Endometrial microvascular endothelial cells (primary cell): ENCODE data around the gene GSTA4. TPM values are rescaled to one million over a fixed set of nuclear protein-coding genes. Genes with fewer than 3 reads are reported as not detected.
"Not testable (repeated sequence)": the region's sequence is repeated elsewhere in the genome, so short reads cannot be mapped to it uniquely, and the experiment has no call there.

Experiments used
- in situ Hi-C: cut with HindIII; loops from 2 replicates; pipeline ENCODE4 v1.10.0; 2017; ENCODE audit warnings: low sequenced_read_pairs, low pct_unique_long_range_greater_than_20kb; ENCODE audit errors: inconsistent ontology term
- total RNA-seq: library from RNA; depleted of rRNA; stranded (reverse); fragments of >200 nt; gene quantifications from one replicate; pipeline ENCODE4 v1.2.3, GENCODE V29; 2015; ENCODE audit errors: inconsistent ontology term

The GSTA4 gene, protein sequence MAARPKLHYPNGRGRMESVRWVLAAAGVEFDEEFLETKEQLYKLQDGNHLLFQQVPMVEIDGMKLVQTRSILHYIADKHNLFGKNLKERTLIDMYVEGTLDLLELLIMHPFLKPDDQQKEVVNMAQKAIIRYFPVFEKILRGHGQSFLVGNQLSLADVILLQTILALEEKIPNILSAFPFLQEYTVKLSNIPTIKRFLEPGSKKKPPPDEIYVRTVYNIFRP
- 42.4 TPM for total RNA-seq

DNA sequence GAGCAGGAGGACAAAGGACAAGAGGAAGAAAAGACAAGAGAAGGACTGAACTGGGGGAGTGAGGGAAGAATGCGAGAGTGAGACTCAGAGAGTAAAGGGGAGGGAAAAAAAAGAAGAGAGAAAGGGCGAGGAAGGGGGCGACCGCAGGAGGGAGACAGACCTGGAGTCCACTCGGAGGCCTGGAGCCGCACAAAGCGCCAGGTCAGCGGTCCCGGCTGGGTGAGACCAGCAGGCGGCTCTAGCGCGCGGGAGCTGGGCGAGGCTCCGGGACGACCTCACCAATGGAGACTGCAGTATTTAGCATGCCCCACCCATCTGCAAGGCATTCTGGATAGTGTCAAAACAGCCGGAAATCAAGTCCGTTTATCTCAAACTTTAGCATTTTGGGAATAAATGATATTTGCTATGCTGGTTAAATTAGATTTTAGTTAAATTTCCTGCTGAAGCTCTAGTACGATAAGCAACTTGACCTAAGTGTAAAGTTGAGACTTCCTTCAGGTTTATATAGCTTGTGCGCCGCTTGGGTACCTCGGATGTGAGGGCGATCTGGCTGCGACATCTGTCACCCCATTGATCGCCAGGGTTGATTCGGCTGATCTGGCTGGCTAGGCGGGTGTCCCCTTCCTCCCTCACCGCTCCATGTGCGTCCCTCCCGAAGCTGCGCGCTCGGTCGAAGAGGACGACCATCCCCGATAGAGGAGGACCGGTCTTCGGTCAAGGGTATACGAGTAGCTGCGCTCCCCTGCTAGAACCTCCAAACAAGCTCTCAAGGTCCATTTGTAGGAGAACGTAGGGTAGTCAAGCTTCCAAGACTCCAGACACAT is at the start of gene GSTA4:
Gene GSTA4 (minus strand): TSS at position 196 of the 824 bp plus-strand sequence. CDS start 1,041 bp downstream, outside the sequence.
- in situ Hi-C loops: not testable (repeated sequence)

DNA sequence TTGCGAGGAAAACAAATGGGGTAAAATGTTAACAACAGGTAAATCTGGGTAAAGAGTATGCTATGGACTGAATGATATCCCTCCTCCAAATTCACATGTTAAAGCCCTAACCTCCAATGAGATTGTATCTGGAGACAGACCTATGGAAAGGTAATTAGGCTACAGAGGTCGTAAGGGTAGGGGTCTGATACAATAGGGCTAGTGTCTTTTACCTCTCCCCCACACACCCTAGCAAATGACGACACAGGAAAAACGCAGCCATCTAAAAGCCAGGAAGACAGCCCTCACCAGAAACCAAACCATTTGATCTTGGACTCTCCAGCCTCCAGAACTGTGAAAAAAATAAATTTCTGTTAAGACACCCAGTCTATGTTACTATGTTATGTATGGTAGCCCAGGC is 49.5 kb upstream of the GSTA4 start:
- in situ Hi-C loops: no loop called here

DNA sequence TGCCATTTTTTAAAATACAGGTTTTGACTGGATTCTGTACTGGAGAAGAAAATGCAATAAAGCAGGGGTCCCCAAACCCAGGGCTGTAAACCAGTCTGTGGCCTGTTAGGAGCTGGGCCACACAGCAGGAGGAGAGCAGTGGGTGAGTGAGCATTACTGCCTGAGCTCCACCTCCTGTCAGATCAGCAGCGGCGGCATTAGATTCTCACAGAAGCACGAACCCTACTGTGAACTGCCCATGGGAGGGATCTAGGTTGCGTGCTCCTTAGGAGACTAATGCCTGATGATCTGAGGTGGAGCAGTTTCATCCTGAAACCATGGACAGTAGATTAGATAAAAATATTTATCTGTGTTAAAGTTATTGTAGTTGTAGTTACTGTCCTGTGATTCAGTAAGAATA is 49.0 kb upstream of the GSTA4 start:
- in situ Hi-C loops: no loop called here

DNA sequence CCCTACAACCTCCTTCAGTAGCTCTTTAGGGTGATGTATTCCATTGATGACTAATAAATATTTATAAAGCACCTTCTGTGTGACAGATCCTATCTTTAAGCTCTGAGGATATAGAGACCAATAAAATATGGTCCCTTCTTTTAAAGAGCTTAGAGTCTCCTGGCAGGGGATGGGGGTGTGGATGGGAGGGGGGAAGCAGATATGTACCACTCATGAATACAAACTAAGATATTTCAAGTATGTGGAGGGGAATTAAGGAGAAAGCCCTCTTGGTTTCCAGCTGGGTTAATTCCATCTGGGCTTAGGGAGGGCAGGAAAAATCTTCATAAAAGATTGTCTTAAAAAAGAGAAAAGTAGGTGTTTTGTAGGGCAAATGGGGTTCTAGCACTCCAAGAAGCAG is 48.5 kb upstream of the GSTA4 start:
- in situ Hi-C loops: no loop called here

DNA sequence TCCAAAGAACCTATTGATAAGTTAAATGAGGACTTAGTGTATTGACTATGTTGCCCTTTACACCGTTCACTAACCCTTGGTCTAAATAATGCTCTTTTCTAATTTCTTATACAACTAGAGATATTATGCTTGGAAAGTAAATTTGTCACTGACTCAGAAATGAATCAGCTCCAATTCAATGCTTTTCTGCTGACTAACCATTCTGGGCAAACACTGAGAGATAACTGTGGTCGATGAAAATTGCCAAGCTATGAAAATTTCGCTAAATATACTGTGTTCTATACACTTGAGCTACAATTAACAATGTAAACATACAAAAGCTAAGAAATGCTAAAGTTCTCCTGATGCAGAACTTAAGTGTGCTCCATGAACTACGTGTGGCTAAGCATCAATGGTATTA is 47.0 kb upstream of the GSTA4 start:
- in situ Hi-C loops: no loop called here

DNA sequence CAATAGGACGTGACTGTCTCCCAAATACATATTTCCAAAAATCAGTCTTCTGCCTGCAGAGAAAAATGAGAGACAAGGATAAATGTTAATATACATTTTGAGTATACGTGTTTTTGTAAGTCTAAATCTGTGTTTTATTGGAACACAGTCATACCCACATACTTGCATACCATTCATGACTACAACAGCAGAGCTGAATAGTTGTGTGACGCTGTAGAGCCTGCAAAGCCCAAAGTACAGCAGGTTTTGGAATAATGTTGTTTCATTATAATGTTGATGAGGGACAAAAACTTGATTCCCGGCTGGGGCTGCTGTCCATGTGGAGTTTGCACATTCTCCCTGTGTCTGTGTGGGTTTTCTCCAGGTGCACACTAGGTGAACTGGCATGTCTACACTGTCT is 46.3 kb upstream of the GSTA4 start:
- in situ Hi-C loops: no loop called here

DNA sequence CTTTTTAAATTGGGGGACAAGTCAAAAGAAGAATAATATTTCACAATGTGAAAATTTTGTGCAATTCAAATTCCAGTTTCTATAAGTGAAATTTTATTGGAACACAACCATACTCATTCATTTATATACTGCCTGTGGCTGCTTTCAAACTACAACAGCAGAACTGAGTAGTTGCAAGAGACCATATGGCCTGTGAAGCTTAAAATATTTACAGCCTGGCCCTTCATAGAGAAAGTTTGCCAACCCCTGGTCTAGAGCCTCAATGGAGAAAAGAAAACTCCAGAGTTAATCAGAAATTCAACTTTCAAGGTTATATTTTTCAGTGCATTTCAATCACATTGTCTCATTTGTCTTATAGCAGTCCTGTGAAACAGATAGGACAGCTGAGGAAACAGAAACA is 43.5 kb upstream of the GSTA4 start:
- in situ Hi-C loops: no loop called here

DNA sequence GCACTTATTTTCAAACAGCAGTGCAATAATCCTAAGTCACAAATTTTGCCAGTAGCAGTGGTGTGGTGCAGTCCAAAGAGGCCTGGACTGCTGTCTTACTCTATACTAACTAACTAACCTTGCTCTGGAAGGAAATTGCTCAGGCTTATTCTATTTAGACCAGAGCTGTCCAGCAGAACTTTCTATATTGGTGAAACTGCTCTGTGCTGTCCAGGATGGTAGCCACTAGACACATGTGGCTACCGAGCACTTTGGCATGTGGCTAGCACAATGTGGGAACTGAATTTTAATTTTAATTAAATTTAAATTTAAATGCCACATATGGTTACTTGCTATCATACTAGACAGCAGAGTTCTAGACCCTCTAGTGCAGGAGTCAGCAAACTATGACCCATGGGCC is 43.1 kb upstream of the GSTA4 start:
- in situ Hi-C loops: no loop called here

DNA sequence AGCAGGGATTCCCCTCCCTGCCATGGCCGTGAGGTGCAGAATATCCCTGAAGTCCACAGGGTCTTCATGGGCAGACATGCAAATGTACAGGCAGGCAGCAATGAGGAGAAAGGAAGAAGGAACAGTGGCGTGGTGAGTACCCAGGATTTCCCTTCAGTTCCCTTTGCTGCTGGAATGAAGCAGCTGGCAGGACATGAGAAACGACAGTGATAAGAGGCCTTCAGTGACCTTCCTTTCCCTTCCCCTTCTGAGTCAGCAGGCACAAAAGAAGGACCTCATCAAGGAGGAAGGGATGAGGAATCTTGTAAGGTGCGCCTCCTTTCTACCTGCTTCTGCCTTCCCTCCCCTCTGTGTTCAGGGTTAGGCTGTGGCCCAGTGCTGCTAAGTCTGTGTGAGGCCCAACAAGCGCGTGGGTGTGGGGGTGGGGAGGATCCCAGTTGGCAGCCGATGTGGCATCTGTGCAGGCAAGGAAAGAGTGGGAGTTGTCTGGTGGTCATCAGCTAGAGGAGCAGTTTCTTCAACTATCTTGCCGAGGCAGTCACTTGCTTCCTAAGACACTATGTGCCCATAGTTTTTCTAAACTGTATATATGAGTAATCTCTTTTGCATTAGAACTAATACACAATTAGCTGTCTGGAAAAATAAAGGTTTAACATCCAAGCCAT is 40.6 kb upstream of the GSTA4 start:
- in situ Hi-C loops: no loop called here

DNA sequence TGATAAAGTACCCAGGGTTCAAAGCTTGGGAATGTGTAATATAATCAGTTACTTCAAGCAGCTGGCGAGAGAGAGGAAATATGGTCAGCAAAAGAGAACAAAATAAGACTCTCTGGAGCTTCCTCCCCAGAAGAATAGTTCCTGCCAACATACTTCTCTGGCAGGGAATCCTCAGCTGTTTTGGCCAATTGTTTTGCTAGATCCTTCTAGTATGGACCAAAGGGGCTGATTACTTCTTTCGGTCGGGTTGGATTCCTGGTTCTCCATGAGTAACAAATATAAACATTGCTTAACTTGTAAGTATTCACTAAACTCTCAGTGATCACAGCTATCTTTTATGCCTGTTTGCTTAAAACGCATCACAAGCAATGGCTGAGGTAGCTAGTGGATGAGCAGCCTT is 38.7 kb upstream of the GSTA4 start:
- in situ Hi-C loops: no loop called here

DNA sequence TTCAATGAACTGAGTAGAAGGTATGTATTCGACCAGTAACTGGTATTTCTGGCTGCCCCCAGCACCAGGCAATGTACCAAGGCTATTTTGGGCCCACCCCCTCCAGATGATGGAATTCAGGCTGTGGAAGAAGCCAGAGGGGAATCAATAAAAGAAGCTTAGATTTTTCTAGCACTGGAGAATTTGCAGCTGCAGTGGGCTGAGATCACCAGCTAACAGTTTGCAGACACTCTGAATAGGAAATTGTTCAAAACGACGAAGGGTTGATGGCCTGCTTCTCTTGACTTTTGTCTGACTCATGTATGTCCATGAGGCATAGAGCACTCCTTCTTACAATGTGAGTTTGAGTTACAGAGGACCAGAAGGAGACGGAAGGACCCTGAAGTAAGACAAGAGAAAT is 37.8 kb upstream of the GSTA4 start:
- in situ Hi-C loops: no loop called here

DNA sequence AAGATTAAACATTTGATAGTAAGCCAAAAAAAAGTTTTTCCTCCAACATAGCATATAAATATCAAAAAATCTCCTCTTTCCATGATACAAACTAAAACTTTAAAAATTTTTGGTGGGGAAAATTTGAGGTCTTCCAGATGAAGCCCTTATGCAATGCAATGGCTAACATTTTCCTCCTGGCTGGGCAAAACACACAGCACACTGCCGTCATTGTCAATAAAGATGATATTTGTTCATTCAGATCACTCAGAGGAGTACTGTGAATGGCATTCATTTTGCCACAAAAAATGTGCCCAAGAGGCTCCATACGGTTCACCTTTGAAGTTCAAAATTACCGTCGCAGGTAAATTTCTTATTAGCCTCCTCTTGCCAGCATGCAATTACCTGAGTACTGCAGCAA is 36.2 kb upstream of the GSTA4 start:
- in situ Hi-C loops: no loop called here

DNA sequence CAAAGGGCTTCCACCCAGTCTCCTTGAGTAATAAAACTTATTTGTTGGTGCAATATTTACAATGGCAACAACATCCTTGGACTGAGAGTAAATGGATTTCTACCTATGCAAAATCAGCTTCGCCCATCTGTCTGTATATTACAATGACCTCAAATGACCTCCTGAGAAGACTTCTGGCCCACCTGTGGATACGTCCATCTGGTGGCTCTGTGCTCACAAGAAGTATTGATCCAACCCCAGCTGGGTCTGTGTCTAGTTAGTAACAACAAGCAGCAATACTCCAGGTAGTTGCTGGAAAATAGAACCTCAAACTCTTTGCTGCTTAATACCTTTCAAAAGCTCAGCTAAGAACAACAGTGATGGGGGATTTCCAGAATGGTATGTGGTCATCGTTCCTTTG is 34.7 kb upstream of the GSTA4 start:
- in situ Hi-C loops: no loop called here

DNA sequence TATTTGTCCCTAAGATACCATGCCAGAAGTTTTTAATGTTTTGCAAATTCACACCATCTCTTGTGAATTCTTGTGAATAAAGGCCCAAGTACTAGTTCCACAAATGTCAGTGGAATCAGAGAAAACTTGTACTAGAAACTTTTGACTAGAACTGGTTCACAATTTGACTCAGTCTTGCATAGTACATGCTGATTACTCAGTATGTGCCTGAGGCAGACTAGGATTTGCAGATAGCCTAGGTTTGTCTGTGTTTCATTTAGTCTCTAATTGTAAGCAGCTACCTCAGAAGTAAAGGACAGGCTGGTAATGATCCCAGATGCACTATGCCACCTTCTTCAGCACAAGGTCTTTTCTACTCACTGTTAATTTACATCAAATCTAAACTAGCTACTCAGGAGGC is 34.2 kb upstream of the GSTA4 start:
- in situ Hi-C loops: no loop called here

DNA sequence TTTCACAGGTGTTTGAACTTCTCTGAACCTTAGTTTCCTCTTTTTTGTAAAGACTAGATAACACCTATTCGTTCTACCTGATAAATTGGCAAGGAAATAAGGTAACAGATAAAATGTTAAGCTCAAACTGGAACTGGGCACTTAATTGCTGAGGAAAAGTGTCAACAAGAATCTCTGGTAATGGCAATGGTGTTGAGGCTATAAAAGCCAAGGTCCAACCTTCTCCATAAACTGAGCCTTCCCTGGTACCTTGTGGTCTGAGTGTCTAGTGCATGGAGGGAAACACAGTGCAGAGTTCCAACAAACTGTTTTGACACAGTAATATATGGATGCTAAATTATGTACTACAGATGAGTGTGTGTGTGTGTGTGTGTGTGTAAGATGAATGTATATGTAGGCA is 33.4 kb upstream of the GSTA4 start:
- in situ Hi-C loops: no loop called here

DNA sequence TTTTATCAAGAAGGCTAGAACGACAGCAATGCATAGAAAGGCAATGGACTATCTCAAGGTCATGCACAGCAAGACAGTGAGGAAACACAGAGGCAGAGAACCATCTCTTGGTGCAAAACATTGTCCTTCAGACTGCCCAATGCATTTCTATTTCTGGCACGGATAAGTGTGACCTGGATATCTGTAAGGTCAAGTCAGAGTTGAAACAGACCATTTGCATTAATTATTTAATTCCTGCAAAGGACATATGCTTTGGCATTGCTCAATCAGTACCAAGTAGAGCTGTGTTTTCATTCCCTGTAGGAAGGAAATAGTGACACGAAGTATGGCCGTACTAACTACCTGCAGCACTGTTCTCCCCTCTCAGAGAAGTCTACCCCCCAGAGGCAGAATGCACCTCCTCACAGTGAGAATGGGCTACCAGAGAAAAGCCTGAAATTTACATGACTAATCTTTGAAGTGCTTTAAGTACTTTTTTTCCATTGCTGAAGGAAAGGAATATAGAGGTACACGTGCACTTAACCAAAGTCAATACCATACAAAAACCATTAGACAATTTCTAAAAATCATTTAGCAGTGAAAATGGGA is 32.1 kb upstream of the GSTA4 start:
- in situ Hi-C loops: no loop called here

DNA sequence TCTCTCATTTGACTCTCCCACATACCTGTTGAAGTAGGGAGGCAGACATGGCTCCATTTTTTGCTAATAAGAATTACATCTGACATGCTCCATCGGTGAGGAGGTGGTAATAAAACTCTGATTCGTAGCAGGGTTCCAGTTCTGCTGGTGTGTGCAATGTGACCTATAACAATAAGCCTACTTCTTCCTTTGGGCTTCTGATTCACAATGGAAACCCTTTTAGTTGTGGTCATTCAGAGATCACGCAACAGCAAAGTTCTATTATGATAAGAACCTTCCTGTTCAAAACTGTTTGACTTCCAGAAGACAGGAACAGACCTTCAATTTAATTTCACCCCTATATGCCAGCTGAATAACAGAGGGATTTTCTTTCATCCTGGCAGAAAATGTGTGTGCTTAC is 31.4 kb upstream of the GSTA4 start:
- in situ Hi-C loops: no loop called here

DNA sequence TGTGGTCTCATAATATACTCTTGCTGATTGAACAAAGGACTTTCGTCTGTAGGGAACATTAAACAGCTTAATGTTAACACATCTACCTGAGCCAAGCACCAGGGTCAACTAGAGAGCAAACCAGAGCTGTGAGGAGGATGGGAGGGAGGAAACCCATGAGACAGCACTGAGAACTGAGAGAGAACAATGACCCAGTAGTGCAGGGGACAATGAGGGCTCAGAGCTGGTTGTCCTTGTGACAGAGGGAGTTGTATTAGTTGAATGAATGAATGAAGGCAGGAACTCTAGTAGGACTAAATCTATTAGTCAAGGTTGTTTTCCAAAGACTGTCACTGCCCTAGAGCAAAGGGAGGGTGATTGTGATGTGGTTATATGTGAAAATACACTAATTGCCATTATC is 28.2 kb upstream of the GSTA4 start:
- in situ Hi-C loops: no loop called here

DNA sequence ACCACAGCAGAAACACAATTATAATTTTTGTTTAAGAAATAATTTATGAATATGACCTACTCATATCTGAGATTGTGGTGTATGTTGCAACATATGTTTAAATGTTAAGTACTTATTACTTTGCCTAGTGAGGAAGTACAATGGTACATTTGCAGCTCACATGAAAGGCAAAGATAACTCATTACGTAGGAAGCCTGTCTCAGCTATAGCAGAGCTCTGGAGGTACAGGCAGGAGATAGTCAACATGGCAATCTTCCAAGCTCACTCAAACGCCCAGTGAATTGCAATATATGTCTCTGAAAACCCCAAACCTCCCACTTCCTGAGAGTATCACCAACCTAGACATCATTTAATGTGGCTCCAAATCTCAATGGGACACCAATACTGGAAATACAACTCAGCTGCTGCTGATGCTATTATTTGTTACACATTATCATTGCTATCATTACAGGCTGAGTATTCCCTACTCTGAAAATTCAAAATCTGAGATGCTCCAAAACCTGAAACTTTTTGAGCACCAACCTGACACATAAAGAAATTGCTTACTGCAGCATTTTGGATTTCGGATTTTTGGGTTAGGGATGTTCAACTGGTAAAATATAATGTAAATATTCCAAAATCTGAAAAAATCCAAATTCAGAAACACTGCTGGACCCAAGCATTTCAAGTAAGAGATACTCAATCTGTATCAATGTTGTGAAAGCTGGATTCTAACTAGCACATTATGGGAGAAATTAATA is 25.1 kb upstream of the GSTA4 start:
- in situ Hi-C loops: no loop called here
